Peyer's patch (tissue), 4 donors: Measurements from ENCODE around the gene HDAC9.

Source experiments
- CTCF ChIP-seq, 6 experiments: fragments of 450-650 bp in 4 of 6; fragments of 200-600 bp in 2 of 6; sonication (generic) in 1 of 6; IDR thresholded peaks; one replicate each; pipeline ENCODE4 v1.5.1; 2017 to 2019; ENCODE audit warnings: antibody characterized with exemption in 6 of 6, mild to moderate bottlenecking in 3 of 6, moderate library complexity in 1 of 6
- POLR2A ChIP-seq, 2 donors: fragments of 450-650 bp; IDR thresholded peaks; one replicate each; pipeline ENCODE4 v1.5.1; 2017; ENCODE audit warnings: antibody characterized with exemption in 2 of 2, mild to moderate bottlenecking in 2 of 2, moderate library complexity in 2 of 2

DNA sequence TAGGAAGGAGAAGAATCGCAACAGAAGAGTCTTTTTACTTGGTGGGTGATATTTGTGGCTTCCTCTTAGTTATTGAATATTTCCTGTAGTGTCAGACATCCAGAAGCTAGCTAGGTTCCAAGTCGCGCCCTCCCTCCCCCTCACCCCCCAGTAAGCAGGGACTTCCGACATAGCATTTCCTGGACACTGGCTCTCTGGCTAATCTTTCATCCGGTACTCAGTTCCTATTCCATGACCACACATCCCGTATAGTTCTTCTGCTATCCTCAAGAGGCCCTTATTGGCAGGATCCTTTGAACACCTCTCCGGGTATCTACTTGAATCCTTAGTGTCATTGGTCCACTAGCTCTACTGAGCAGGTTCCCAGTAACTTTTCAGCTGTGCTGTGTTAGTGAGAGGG is 167.8 kb downstream of the HDAC9 start:
- TF ChIP-seq CTCF (IDR thresholded peaks at IDR 0.05) (no peak), POLR2A (IDR thresholded peaks at IDR 0.05) (no peak)
